Activated T-cell treated with anti-CD3 and anti-CD28 coated beads for 4 hours (primary cell): ENCODE results near the gene RCC1.
"Not testable (repeated sequence)": the region's sequence is repeated elsewhere in the genome, so short reads cannot be mapped to it uniquely, and the experiment has no call there.

Experiments
- DNase-seq: peaks from one replicate; pipeline ENCODE4 v3.0.0-alpha.2; 2020

Gene RCC1

GRCh38 chr1:28512058-28512611 is 6.3 kb downstream of the RCC1 start:
- DNase-seq = no peak

GRCh38 chr1:28514445-28514933 is 8.6 kb downstream of the RCC1 start:
- DNase-seq = not testable (repeated sequence)

- no peak for DNase-seq
Observed at GRCh38 chr1:28516518-28516956, 10.7 kb downstream of the RCC1 start.

- DNase-seq = no peak
Observed at GRCh38 chr1:28517649-28517999, 11.8 kb downstream of the RCC1 start.

- DNase-seq = peak; percentile 85
Observed at GRCh38 chr1:28518000-28518744, 12.3 kb downstream of the RCC1 start.

- DNase-seq = no peak
Observed at GRCh38 chr1:28518745-28519341, 13.0 kb downstream of the RCC1 start.

- DNase-seq = no peak
Observed at GRCh38 chr1:28519946-28520725, 14.3 kb downstream of the RCC1 start.

- DNase-seq = not testable (repeated sequence)
Observed at GRCh38 chr1:28520796-28521195, 15.0 kb downstream of the RCC1 start.

GRCh38 chr1:28521502-28522164 is 15.8 kb downstream of the RCC1 start:
- no peak for DNase-seq

- DNase-seq = not testable (repeated sequence)
Observed at GRCh38 chr1:28522537-28522936, 16.7 kb downstream of the RCC1 start.

GRCh38 chr1:28525002-28525642 is 19.3 kb downstream of the RCC1 start:
- not testable (repeated sequence) for DNase-seq

- DNase-seq = no peak
Observed at GRCh38 chr1:28526886-28527285, 21.0 kb downstream of the RCC1 start.

GRCh38 chr1:28530456-28530855 is 24.6 kb downstream of the RCC1 start:
- no peak for DNase-seq

GRCh38 chr1:28534671-28535070 is 28.8 kb downstream of the RCC1 start:
- DNase-seq = no peak

GRCh38 chr1:28535180-28535579 is 29.3 kb downstream of the RCC1 start:
- DNase-seq = no peak

GRCh38 chr1:28537457-28538199 is 31.8 kb downstream of the RCC1 start:
- DNase-seq = no peak

GRCh38 chr1:28538286-28538685 is 32.4 kb downstream of the RCC1 start:
- DNase-seq = no peak

GRCh38 chr1:28540651-28541050 is 34.8 kb downstream of the RCC1 start:
- DNase-seq = no peak

GRCh38 chr1:28541414-28542015 is 35.7 kb downstream of the RCC1 start:
- not testable (repeated sequence) for DNase-seq

GRCh38 chr1:28545246-28545628 is 39.4 kb downstream of the RCC1 start:
- no peak for DNase-seq

- no peak for DNase-seq
Observed at GRCh38 chr1:28548318-28548717, 42.5 kb downstream of the RCC1 start.
